SK-N-SH (cell line): ENCODE data around the gene ADGRB2. TPM values are rescaled to one million over a fixed set of nuclear protein-coding genes. Genes with fewer than 3 reads are reported as not detected.

Experiments used
- CTCF ChIA-PET: fragments of 300-600, 350-600 bp; formaldehyde crosslinking; extraction: SDS; loops from one replicate; lab custom pipeline; 2021; lab: Yijun Ruan, JAX
- POLR2A ChIA-PET: fragments of 350-600 bp; sonication (Branson Sonifier 250); formaldehyde crosslinking; extraction: SDS; loops from one replicate; lab custom pipeline; 2020; ENCODE audit warnings: antibody characterized with exemption, inconsistent platforms; lab: Yijun Ruan, JAX
- DNase-seq: peaks from one replicate; pipeline ENCODE4 v3.0.0; 2012
- H2AFZ ChIP-seq: fragments of 200-600 bp; sonication (generic); 2 replicates; pipeline ENCODE4 v1.8.1; 2016; ENCODE audit warnings: antibody characterized with exemption, mild to moderate bottlenecking, low read depth
- H3F3A ChIP-seq: fragments of 200-600 bp; sonication (generic); replicated peaks from 2 replicates; pipeline ENCODE3; 2016; ENCODE audit warnings: antibody characterized with exemption, mild to moderate bottlenecking; ENCODE audit not compliant: insufficient read depth
- H3K27ac ChIP-seq, 2 experiments: fragments of 200-500 bp in 1 of 2; fragments of 200-600 bp in 1 of 2; sonication (Bioruptor generic) in 1 of 2; sonication (generic), shearing (Covaris generic) in 1 of 2; 2 replicates each; pipeline versions ENCODE4 v1.5.1 to v1.6.1; 2014 to 2016; ENCODE audit warnings: low read depth in 2 of 2, inconsistent platforms in 1 of 2, low read length in 1 of 2, mild to moderate bottlenecking in 1 of 2, mixed read lengths in 1 of 2
- H3K27me3 ChIP-seq: fragments of 200-600 bp; sonication (generic), shearing (Covaris generic); 2 replicates; pipeline ENCODE4 v1.6.1; 2016; ENCODE audit warnings: mixed run types; ENCODE audit not compliant: insufficient read depth
- H3K36me3 ChIP-seq, 2 experiments: fragments of 200-500 bp in 1 of 2; fragments of 200-600 bp in 1 of 2; sonication (Bioruptor generic) in 1 of 2; sonication (generic) in 1 of 2; replicated peaks in 1 of 2; 2 replicates each; pipeline versions ENCODE3 to v1.5.1; 2014 to 2016; ENCODE audit warnings: low read length in 1 of 2, mild to moderate bottlenecking in 1 of 2; ENCODE audit not compliant: insufficient read depth in 2 of 2, control insufficient read depth in 1 of 2
- H3K4me1 ChIP-seq, 2 experiments: fragments of 200-500 bp in 1 of 2; fragments of 200-600 bp in 1 of 2; sonication (Bioruptor generic) in 1 of 2; sonication (generic), shearing (Covaris generic) in 1 of 2; 2 replicates each; pipeline versions ENCODE4 v1.5.1 to v1.6.1; 2014 to 2016; ENCODE audit warnings: low read depth in 1 of 2, low read length in 1 of 2, mixed run types in 1 of 2; ENCODE audit not compliant: insufficient read depth in 2 of 2, control insufficient read depth in 1 of 2
- H3K4me2 ChIP-seq: fragments of 200-600 bp; sonication (generic), shearing (Covaris generic); 2 replicates; pipeline ENCODE4 v1.6.1; 2017; ENCODE audit warnings: mixed run types
- H3K4me3 ChIP-seq, 2 experiments: fragments of 200-500 bp in 1 of 2; fragments of 200-600 bp in 1 of 2; sonication (Bioruptor generic) in 1 of 2; sonication (generic), shearing (Covaris generic) in 1 of 2; 2 replicates each; pipeline versions ENCODE4 v1.5.1 to v1.8.1; 2014 to 2016; ENCODE audit warnings: low read depth in 2 of 2, inconsistent platforms in 1 of 2, low read length in 1 of 2, mild to moderate bottlenecking in 1 of 2, mixed read lengths in 1 of 2, moderate library complexity in 1 of 2
- H3K79me2 ChIP-seq: fragments of 200-600 bp; sonication (generic); 2 replicates; pipeline ENCODE4 v1.8.1; 2017; ENCODE audit warnings: mild to moderate bottlenecking; ENCODE audit not compliant: insufficient read depth
- H3K9ac ChIP-seq: fragments of 200-600 bp; sonication (generic); 2 replicates; pipeline ENCODE4 v1.6.1; 2017; ENCODE audit warnings: mixed run types
- H3K9me2 ChIP-seq: fragments of 200-600 bp; sonication (generic); 2 replicates; pipeline ENCODE4 v1.6.1; 2017; ENCODE audit warnings: mixed run types
- H3K9me3 ChIP-seq: fragments of 200-600 bp; sonication (generic); 2 replicates; pipeline ENCODE4 v1.6.1; 2017; ENCODE audit warnings: mixed run types, mild to moderate bottlenecking, moderate library complexity
- H4K20me1 ChIP-seq: fragments of 200-600 bp; sonication (generic); 2 replicates; pipeline ENCODE4 v1.6.1; 2017; ENCODE audit warnings: mild to moderate bottlenecking, mixed run types; ENCODE audit not compliant: insufficient read depth
- CHD2 ChIP-seq: fragments of 150-350 bp; IDR thresholded peaks from 2 replicates; pipeline ENCODE4 v1.6.1; 2018; ENCODE audit warnings: low read length; ENCODE audit not compliant: partially characterized antibody
- EP300 ChIP-seq, 2 experiments: IDR thresholded peaks; 2 replicates each; pipeline versions ENCODE4 v1.4.0 to v1.6.1; 2012; ENCODE audit warnings: borderline replicate concordance in 1 of 2, low read depth in 1 of 2, low read length in 1 of 2
- FOXJ3 ChIP-seq: sonication (generic); formaldehyde crosslinking; IDR thresholded peaks from 2 replicates; pipeline ENCODE4 v1.5.1; 2020; ENCODE audit warnings: mild to moderate bottlenecking, missing genetic modification reagents
- FOXM1 ChIP-seq: IDR thresholded peaks from 2 replicates; pipeline ENCODE4 v1.4.0; 2012; ENCODE audit warnings: low read depth, mild to moderate bottlenecking
- GABPA ChIP-seq: IDR thresholded peaks from 2 replicates; pipeline ENCODE4 v1.4.0; 2012; ENCODE audit warnings: low read depth, mild to moderate bottlenecking
- GATA2 ChIP-seq: sonication (generic); formaldehyde crosslinking; IDR thresholded peaks from 2 replicates; pipeline ENCODE4 v1.5.0; 2020; ENCODE audit warnings: mild to moderate bottlenecking, missing genetic modification reagents
- MEF2A ChIP-seq: IDR thresholded peaks from 2 replicates; pipeline ENCODE4 v1.4.0; 2012; ENCODE audit warnings: low read depth, borderline replicate concordance
- NFIC ChIP-seq: IDR thresholded peaks from 2 replicates; pipeline ENCODE4 v1.4.0; 2012; ENCODE audit warnings: borderline replicate concordance
- RAD21 ChIP-seq: IDR thresholded peaks from 2 replicates; pipeline ENCODE4 v1.6.1; 2012; ENCODE audit warnings: mild to moderate bottlenecking, low read length
- RCOR1 ChIP-seq: fragments of 150-350 bp; IDR thresholded peaks from 2 replicates; pipeline ENCODE4 v1.6.1; 2017; ENCODE audit warnings: antibody characterized with exemption, low read length
- RFX5 ChIP-seq: IDR thresholded peaks from 2 replicates; pipeline ENCODE4 v1.6.1; 2012; ENCODE audit warnings: mild to moderate bottlenecking, improper control_type of control experiment, low read length
- RXRA ChIP-seq: IDR thresholded peaks from 2 replicates; pipeline ENCODE4 v1.4.0; 2012; ENCODE audit warnings: low read depth, mild to moderate bottlenecking, borderline replicate concordance
- SIN3A ChIP-seq: IDR thresholded peaks from 2 replicates; pipeline ENCODE4 v1.6.1; 2012; ENCODE audit warnings: low read depth, mild to moderate bottlenecking, low read length, moderate library complexity, borderline replicate concordance
- SMC3 ChIP-seq: IDR thresholded peaks from 2 replicates; pipeline ENCODE4 v1.6.1; 2012; ENCODE audit warnings: low read depth, low read length, improper control_type of control experiment
- TAF1 ChIP-seq: IDR thresholded peaks from 2 replicates; pipeline ENCODE4 v1.6.1; 2012; ENCODE audit warnings: low read depth, mild to moderate bottlenecking, low read length, moderate library complexity, borderline replicate concordance
- TCF12 ChIP-seq: IDR thresholded peaks from 2 replicates; pipeline ENCODE4 v1.4.0; 2012
- TEAD4 ChIP-seq: IDR thresholded peaks from 2 replicates; pipeline ENCODE4 v1.4.0; 2012; ENCODE audit warnings: mild to moderate bottlenecking, borderline replicate concordance; ENCODE audit not compliant: insufficient read depth
- WGBS: methylation state at CpG from one replicate; pipeline ENCODE4 v1.1.6; 2017; ENCODE audit warnings: low lambda C conversion rate; 5-methylcytosine and 5-hydroxymethylcytosine counted together
- polyA plus RNA-seq, 3 experiments: library from polyadenylated mRNA; depleted of rRNA; stranded (reverse); fragments of >200 nt; gene quantifications; 2 replicates each; pipeline ENCODE4 v1.2.3, GENCODE V29; 2012
- TF ChIP-seq, protein P1 (sequence below): fragments of 150-350 bp; IDR thresholded peaks from 2 replicates; pipeline ENCODE4 v1.6.1; 2017; ENCODE audit warnings: antibody characterized with exemption, low read length, low read depth, borderline replicate concordance
- TF ChIP-seq, protein P2 (sequence below): fragments of 150-350 bp; IDR thresholded peaks from 2 replicates; pipeline ENCODE4 v1.6.1; 2016; ENCODE audit warnings: mild to moderate bottlenecking, low read depth, low read length
- TF ChIP-seq, protein P3 (sequence below): fragments of 200-600 bp; sonication (generic); IDR thresholded peaks from 2 replicates; pipeline ENCODE4 v1.6.1; 2017; ENCODE audit warnings: antibody characterized with exemption, mild to moderate bottlenecking, moderate library complexity
- TF ChIP-seq, protein P4 (sequence below): IDR thresholded peaks from 2 replicates; pipeline ENCODE4; 2012

Gene ADGRB2
- polyA plus RNA-seq, 1 of the 3 experiments (the other 2 are of a cell fraction), result 13.0 TPM

DNA sequence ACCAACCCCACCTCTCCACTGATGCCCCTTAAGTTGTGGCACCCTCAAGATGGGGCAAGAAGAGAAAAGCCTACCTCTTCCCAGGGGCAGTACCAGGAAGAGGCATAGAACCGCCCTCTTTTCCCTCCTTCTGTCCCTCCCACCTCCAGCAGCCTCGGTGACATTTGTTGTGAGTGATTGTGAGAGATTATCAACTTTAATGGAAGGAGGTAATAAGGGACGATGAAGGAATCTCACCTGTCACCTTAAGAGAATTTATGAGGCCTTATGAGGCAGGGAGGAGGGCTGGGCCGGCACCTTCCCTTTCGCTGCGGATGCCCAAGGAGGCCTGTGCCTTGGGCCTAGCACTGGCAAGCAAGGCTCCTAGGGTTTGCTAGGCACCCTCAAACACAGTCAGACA, 1.4 kb upstream of the ADGRB2 start:
- Histone ChIP-seq H3K9me2 (no peaks in the 10 kb centered on the region), H3K4me2 (no peak overlapping the region), H3K27me3 (no peaks in the 10 kb centered on the region), H3K9me3 (no peaks in the 10 kb centered on the region), H3F3A (peaks cover 5% of the 10 kb centered on the region), H3K4me1 (peaks cover 18 to 80% of the 10 kb centered on the region in 2 experiments), H4K20me1 (peaks cover 3% of the 10 kb centered on the region; the same call in 1 of the 2 replicates), H3K79me2 (peaks cover 13% of the 10 kb centered on the region; the same call in 1 of the 2 replicates), H2AFZ (no peak overlapping the region), H3K9ac (no peak overlapping the region), H3K27ac (peak overlapping the region in 1 of 2 experiments; percentile 71; a peak in 2 of 4 replicates), H3K4me3 (no peak overlapping the region), H3K36me3 (no peaks in the 10 kb centered on the region)
- DNase-seq, result no peak
- 79% methylated on average over 6 of the region's 6 CpGs for WGBS
- TF ChIP-seq, protein P1, sequence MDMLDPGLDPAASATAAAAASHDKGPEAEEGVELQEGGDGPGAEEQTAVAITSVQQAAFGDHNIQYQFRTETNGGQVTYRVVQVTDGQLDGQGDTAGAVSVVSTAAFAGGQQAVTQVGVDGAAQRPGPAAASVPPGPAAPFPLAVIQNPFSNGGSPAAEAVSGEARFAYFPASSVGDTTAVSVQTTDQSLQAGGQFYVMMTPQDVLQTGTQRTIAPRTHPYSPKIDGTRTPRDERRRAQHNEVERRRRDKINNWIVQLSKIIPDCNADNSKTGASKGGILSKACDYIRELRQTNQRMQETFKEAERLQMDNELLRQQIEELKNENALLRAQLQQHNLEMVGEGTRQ, result no peak
- TF ChIP-seq SIN3A (no peak), NFIC (no peak), TCF12 (no peak), RAD21 (no peak), GABPA (no peak), TEAD4 (no peak), FOXM1 (no peak), MEF2A (no peak), TAF1 (no peak), RFX5 (no peak), GATA2 (CRISPR knock-in tag) (no peak)
- TF ChIP-seq, protein P2, sequence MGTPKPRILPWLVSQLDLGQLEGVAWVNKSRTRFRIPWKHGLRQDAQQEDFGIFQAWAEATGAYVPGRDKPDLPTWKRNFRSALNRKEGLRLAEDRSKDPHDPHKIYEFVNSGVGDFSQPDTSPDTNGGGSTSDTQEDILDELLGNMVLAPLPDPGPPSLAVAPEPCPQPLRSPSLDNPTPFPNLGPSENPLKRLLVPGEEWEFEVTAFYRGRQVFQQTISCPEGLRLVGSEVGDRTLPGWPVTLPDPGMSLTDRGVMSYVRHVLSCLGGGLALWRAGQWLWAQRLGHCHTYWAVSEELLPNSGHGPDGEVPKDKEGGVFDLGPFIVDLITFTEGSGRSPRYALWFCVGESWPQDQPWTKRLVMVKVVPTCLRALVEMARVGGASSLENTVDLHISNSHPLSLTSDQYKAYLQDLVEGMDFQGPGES, result no peak
- CTCF ChIA-PET, result interaction anchor here (1.0 to 25.0 kb wide), 14 partner anchors 9 to 200 kb away, joined by 3 to 707 read pairs (median 4); partner anchors contain the start of gene PTP4A2
- POLR2A ChIA-PET, result interaction anchor here (1.2 to 6.5 kb wide), 3 partner anchors 17 to 24 kb away, joined by 3 to 58 read pairs (median 9); no protein-coding TSS in a partner anchor

DNA sequence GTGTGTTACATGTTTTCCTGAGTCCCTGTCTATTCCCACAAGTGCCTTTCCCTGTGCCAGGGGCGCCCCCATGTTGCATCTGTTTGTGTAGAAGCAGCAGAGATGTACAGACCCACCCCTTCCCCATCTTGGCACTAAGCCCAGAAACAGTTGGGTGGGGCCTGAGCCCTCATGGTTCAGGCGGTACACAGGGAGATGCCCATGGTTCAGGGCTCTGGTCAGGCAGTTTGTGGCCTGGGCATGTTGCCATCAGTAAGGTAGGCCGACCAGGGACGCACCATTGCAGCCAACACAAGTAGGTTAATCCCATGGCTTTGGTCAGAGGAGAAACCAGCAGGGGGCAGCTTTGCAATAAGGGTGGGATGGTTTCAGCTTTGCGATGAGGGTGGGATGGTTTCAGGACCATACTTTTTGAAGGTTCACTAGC, 914 bp upstream of the ADGRB2 start:
- H3K27ac ChIP-seq, result peak overlapping the region in 1 of 2 experiments; percentile 71; a peak in 2 of 4 replicates
- H3K27me3 ChIP-seq, result no peaks in the 10 kb centered on the region
- CTCF ChIA-PET, result interaction anchor here (0.5 to 25.0 kb wide), 17 partner anchors 8 to 200 kb away, joined by 3 to 707 read pairs (median 4); partner anchors contain the start of gene PTP4A2
- peak overlapping the region; percentile 87 for H3K4me2 ChIP-seq
- no peak overlapping the region for H3K4me3 ChIP-seq
- H3K79me2 ChIP-seq, result peaks cover 14% of the 10 kb centered on the region; the same call in 1 of the 2 replicates
- H3K9me2 ChIP-seq, result no peaks in the 10 kb centered on the region
- no peak overlapping the region for H2AFZ ChIP-seq
- peaks cover 3% of the 10 kb centered on the region; the same call in 1 of the 2 replicates for H4K20me1 ChIP-seq
- H3K9ac ChIP-seq, result no peak overlapping the region
- H3F3A ChIP-seq, result peaks cover 5% of the 10 kb centered on the region
- no peaks in the 10 kb centered on the region for H3K9me3 ChIP-seq
- peaks cover 22 to 78% of the 10 kb centered on the region in 2 experiments for H3K4me1 ChIP-seq
- POLR2A ChIA-PET, result interaction anchor here (0.6 to 6.5 kb wide), 3 partner anchors 18 to 45 kb away, joined by 5 to 58 read pairs (median 9); no protein-coding TSS in a partner anchor
- H3K36me3 ChIP-seq, result no peaks in the 10 kb centered on the region
- DNase-seq, result peak; percentile 79
- WGBS, result 30% methylated on average over 5 of the region's 5 CpGs
- TF ChIP-seq RXRA, result no peak
- peak; percentile 64; the same call in 1 of the 2 replicates for TF ChIP-seq RCOR1
- peak; percentile 49 for TF ChIP-seq CHD2
- TF ChIP-seq, protein P3, sequence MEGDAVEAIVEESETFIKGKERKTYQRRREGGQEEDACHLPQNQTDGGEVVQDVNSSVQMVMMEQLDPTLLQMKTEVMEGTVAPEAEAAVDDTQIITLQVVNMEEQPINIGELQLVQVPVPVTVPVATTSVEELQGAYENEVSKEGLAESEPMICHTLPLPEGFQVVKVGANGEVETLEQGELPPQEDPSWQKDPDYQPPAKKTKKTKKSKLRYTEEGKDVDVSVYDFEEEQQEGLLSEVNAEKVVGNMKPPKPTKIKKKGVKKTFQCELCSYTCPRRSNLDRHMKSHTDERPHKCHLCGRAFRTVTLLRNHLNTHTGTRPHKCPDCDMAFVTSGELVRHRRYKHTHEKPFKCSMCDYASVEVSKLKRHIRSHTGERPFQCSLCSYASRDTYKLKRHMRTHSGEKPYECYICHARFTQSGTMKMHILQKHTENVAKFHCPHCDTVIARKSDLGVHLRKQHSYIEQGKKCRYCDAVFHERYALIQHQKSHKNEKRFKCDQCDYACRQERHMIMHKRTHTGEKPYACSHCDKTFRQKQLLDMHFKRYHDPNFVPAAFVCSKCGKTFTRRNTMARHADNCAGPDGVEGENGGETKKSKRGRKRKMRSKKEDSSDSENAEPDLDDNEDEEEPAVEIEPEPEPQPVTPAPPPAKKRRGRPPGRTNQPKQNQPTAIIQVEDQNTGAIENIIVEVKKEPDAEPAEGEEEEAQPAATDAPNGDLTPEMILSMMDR, result peak; percentile 58
- peak; percentile 42; the same call in 1 of the 2 replicates for TF ChIP-seq FOXJ3
- peak; percentile 83 for TF ChIP-seq RAD21
- TF ChIP-seq NFIC, result peak; percentile 63
- TF ChIP-seq FOXM1, result no peak
- peak in 1 of 2 experiments; percentile 34; a peak in 1 of 4 replicates for TF ChIP-seq EP300 (IDR thresholded peaks at IDR 0.05; ENCODE audit: borderline replicate concordance in 1 of 2, low read depth in 1 of 2, low read length in 1 of 2)
- peak; percentile 83 for TF ChIP-seq SMC3
- TF ChIP-seq, protein P4, sequence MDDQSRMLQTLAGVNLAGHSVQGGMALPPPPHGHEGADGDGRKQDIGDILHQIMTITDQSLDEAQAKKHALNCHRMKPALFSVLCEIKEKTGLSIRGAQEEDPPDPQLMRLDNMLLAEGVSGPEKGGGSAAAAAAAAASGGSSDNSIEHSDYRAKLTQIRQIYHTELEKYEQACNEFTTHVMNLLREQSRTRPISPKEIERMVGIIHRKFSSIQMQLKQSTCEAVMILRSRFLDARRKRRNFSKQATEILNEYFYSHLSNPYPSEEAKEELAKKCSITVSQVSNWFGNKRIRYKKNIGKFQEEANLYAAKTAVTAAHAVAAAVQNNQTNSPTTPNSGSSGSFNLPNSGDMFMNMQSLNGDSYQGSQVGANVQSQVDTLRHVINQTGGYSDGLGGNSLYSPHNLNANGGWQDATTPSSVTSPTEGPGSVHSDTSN, result no peak
- no peak for TF ChIP-seq MEF2A
